GM12872 (cell line): Measurements from ENCODE around the gene SLC1A5.

Source experiments
- CTCF ChIP-seq: IDR thresholded peaks from 3 replicates; pipeline ENCODE4 v1.5.1; 2011; ENCODE audit warnings: low read depth, mild to moderate bottlenecking, low read length, moderate library complexity; ENCODE audit not compliant: insufficient read depth

SLC1A5 gene

GRCh38 chr19:46824890-46825730 lies 36.7 kb upstream of the SLC1A5 start:
- TF ChIP-seq CTCF: 0 out of 3 replicates have a peak, but pooled peaks have one; percentile 8

- TF ChIP-seq CTCF: no peak
Observed at GRCh38 chr19:46823049-46823448, 34.7 kb upstream of the SLC1A5 start.

GRCh38 chr19:46821512-46822409 lies 33.4 kb upstream of the SLC1A5 start:
- TF ChIP-seq CTCF: no peak

- TF ChIP-seq CTCF: no peak
Observed at GRCh38 chr19:46818812-46819211, 30.4 kb upstream of the SLC1A5 start.

GRCh38 chr19:46815833-46816627 lies 27.6 kb upstream of the SLC1A5 start:
- TF ChIP-seq CTCF: no peak

- TF ChIP-seq CTCF: no peak
Observed at GRCh38 chr19:46813839-46814358, 25.5 kb upstream of the SLC1A5 start.
